ENCODE data around the gene SLC30A7. TPM values are rescaled to one million over a fixed set of nuclear protein-coding genes. Genes with fewer than 3 reads are reported as not detected.

SLC30A7 gene
- total and polyA plus RNA-seq, 2 of the 13 experiments (the other 11 are each of a cell fraction or from before 2014, with no cell fraction given), result 8.3 to 40.8 TPM

GRCh38 chr1:100894603-100895539 lies 1.0 kb upstream of the SLC30A7 start, which contains the start of gene EXTL2 (continued):
- TF ChIP-seq, protein P1, sequence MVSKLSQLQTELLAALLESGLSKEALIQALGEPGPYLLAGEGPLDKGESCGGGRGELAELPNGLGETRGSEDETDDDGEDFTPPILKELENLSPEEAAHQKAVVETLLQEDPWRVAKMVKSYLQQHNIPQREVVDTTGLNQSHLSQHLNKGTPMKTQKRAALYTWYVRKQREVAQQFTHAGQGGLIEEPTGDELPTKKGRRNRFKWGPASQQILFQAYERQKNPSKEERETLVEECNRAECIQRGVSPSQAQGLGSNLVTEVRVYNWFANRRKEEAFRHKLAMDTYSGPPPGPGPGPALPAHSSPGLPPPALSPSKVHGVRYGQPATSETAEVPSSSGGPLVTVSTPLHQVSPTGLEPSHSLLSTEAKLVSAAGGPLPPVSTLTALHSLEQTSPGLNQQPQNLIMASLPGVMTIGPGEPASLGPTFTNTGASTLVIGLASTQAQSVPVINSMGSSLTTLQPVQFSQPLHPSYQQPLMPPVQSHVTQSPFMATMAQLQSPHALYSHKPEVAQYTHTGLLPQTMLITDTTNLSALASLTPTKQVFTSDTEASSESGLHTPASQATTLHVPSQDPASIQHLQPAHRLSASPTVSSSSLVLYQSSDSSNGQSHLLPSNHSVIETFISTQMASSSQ (IDR thresholded peaks at IDR 0.05; ENCODE audit: low read depth), result no peak; the same call in 1 of the 2 replicates
- TF ChIP-seq, protein P1 (CRISPR knock-in tag; IDR thresholded peaks at IDR 0.05; ENCODE audit: borderline replicate concordance), result no peak
- TF ChIP-seq, protein P2, sequence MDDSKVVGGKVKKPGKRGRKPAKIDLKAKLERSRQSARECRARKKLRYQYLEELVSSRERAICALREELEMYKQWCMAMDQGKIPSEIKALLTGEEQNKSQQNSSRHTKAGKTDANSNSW (CRISPR knock-in tag; IDR thresholded peaks at IDR 0.05; ENCODE audit: borderline replicate concordance), result no peak
- TF ChIP-seq, protein P3, sequence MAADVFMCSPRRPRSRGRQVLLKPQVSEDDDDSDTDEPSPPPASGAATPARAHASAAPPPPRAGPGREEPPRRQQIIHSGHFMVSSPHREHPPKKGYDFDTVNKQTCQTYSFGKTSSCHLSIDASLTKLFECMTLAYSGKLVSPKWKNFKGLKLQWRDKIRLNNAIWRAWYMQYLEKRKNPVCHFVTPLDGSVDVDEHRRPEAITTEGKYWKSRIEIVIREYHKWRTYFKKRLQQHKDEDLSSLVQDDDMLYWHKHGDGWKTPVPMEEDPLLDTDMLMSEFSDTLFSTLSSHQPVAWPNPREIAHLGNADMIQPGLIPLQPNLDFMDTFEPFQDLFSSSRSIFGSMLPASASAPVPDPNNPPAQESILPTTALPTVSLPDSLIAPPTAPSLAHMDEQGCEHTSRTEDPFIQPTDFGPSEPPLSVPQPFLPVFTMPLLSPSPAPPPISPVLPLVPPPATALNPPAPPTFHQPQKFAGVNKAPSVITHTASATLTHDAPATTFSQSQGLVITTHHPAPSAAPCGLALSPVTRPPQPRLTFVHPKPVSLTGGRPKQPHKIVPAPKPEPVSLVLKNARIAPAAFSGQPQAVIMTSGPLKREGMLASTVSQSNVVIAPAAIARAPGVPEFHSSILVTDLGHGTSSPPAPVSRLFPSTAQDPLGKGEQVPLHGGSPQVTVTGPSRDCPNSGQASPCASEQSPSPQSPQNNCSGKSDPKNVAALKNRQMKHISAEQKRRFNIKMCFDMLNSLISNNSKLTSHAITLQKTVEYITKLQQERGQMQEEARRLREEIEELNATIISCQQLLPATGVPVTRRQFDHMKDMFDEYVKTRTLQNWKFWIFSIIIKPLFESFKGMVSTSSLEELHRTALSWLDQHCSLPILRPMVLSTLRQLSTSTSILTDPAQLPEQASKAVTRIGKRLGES (CRISPR knock-in tag; IDR thresholded peaks at IDR 0.05; ENCODE audit: borderline replicate concordance), result no peak
- TF ChIP-seq, protein P4, sequence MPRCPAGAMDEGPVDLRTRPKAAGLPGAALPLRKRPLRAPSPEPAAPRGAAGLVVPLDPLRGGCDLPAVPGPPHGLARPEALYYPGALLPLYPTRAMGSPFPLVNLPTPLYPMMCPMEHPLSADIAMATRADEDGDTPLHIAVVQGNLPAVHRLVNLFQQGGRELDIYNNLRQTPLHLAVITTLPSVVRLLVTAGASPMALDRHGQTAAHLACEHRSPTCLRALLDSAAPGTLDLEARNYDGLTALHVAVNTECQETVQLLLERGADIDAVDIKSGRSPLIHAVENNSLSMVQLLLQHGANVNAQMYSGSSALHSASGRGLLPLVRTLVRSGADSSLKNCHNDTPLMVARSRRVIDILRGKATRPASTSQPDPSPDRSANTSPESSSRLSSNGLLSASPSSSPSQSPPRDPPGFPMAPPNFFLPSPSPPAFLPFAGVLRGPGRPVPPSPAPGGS (CRISPR knock-in tag; IDR thresholded peaks at IDR 0.05), result peak; percentile 63; the same call in 1 of the 2 replicates
- TF ChIP-seq PITX1 (CRISPR knock-in tag; IDR thresholded peaks at IDR 0.05), result 0 out of 2 replicates have a peak, but pooled peaks have one; percentile 35
- TF ChIP-seq, protein P5, sequence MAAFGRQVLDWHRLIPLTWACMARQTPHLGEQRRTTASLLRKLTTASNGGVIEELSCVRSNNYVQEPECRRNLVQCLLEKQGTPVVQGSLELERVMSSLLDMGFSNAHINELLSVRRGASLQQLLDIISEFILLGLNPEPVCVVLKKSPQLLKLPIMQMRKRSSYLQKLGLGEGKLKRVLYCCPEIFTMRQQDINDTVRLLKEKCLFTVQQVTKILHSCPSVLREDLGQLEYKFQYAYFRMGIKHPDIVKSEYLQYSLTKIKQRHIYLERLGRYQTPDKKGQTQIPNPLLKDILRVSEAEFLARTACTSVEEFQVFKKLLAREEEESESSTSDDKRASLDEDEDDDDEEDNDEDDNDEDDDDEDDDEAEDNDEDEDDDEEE (CRISPR knock-in tag; IDR thresholded peaks at IDR 0.05), result no peak
- TF ChIP-seq NFE2L2 (IDR thresholded peaks at IDR 0.05; ENCODE audit: low read length), result no peak
- no peak for TF ChIP-seq ZNF296 (CRISPR knock-in tag; conservative IDR thresholded peaks at IDR 0.05)
- TF ChIP-seq NAIF1 (CRISPR knock-in tag; IDR thresholded peaks at IDR 0.05; ENCODE audit: borderline replicate concordance), result peak; percentile 83
- TF ChIP-seq, protein P6, sequence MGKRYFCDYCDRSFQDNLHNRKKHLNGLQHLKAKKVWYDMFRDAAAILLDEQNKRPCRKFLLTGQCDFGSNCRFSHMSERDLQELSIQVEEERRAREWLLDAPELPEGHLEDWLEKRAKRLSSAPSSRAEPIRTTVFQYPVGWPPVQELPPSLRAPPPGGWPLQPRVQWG (CRISPR knock-in tag; IDR thresholded peaks at IDR 0.05; ENCODE audit: borderline replicate concordance, low read depth), result no peak
- no peak for TF ChIP-seq ZBTB3 (CRISPR knock-in tag; IDR thresholded peaks at IDR 0.05; ENCODE audit: borderline replicate concordance, low read depth)
- TF ChIP-seq ZNF124 (CRISPR knock-in tag; IDR thresholded peaks at IDR 0.05), result no peak
- TF ChIP-seq RNF2 (conservative IDR thresholded peaks at IDR 0.05; ENCODE audit: low read depth), result 0 out of 2 replicates have a peak, but pooled peaks have one; percentile 44
- TF ChIP-seq LCORL (IDR thresholded peaks at IDR 0.05), result no peak
- no peak for TF ChIP-seq LCORL (CRISPR knock-in tag; IDR thresholded peaks at IDR 0.05)
- no peak for TF ChIP-seq ZNF7 (CRISPR knock-in tag; IDR thresholded peaks at IDR 0.05)
- TF ChIP-seq ZNF572 (CRISPR knock-in tag; IDR thresholded peaks at IDR 0.05), result peak; percentile 54; the same call in 1 of the 2 replicates
